Osteocyte (in vitro differentiated cells): Measurements from ENCODE around the gene SLC6A15. TPM values are rescaled to one million over a fixed set of nuclear protein-coding genes. Genes with fewer than 3 reads are reported as not detected.

Experiments used
- total RNA-seq: library from RNA; stranded (reverse); gene quantifications from 2 replicates; pipeline ENCODE4 v1.2.1, GENCODE V29; 2021

Gene SLC6A15
- total RNA-seq, 1 donor from 2014 or later = not detected

Other genes starting within 250 kb of the SLC6A15 start
- gene TSPAN19, start 123.5 kb upstream of the SLC6A15 start, total RNA-seq = not detected in 2 replicates
- not detected in 2 replicates for gene LRRIQ1, start 123.6 kb upstream of the SLC6A15 start, total RNA-seq